Liver (tissue), 3 donors: ENCODE results near the gene RHOG.

Experiments
- GABPA ChIP-seq, 2 donors: IDR thresholded peaks in 1 of 2; conservative IDR thresholded peaks in 1 of 2; 2 replicates each; pipeline ENCODE4 v1.6.1; 2016; ENCODE audit warnings: antibody characterized with exemption in 2 of 2, mild to moderate bottlenecking in 1 of 2, moderate library complexity in 1 of 2
- REST ChIP-seq: IDR thresholded peaks from 2 replicates; pipeline ENCODE4 v1.6.1; 2016; ENCODE audit warnings: antibody characterized with exemption, mild to moderate bottlenecking
- YY1 ChIP-seq: IDR thresholded peaks from 2 replicates; pipeline ENCODE4 v1.6.1; 2016; ENCODE audit warnings: antibody characterized with exemption, mild to moderate bottlenecking
- TF ChIP-seq, protein P1 (sequence below): fragments of 150-350 bp; IDR thresholded peaks from 2 replicates; pipeline ENCODE4 v1.5.1; 2017; ENCODE audit warnings: improper control_type of control experiment, low read depth, low read length; ENCODE audit not compliant: missing input control
- donor health status: healthy.
- donor health status: healthy.

- TF ChIP-seq, protein P1, sequence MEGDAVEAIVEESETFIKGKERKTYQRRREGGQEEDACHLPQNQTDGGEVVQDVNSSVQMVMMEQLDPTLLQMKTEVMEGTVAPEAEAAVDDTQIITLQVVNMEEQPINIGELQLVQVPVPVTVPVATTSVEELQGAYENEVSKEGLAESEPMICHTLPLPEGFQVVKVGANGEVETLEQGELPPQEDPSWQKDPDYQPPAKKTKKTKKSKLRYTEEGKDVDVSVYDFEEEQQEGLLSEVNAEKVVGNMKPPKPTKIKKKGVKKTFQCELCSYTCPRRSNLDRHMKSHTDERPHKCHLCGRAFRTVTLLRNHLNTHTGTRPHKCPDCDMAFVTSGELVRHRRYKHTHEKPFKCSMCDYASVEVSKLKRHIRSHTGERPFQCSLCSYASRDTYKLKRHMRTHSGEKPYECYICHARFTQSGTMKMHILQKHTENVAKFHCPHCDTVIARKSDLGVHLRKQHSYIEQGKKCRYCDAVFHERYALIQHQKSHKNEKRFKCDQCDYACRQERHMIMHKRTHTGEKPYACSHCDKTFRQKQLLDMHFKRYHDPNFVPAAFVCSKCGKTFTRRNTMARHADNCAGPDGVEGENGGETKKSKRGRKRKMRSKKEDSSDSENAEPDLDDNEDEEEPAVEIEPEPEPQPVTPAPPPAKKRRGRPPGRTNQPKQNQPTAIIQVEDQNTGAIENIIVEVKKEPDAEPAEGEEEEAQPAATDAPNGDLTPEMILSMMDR, result no peak
- no peak for TF ChIP-seq YY1
- TF ChIP-seq REST, result no peak
- TF ChIP-seq GABPA (IDR thresholded peaks at IDR 0.05 in 1 of 2, conservative IDR thresholded peaks at IDR 0.05 in 1 of 2), result no peak
Measured at GRCh38 chr11:3866836-3867208, 26.1 kb upstream of the RHOG start.
